Stimulated activated CD4-positive, alpha-beta T cell treated with anti-CD3 and anti-CD28 coated beads, TNF-alpha, amount 100 ng/mL, for 4 hours (primary cell): ENCODE results near the gene VPS37B.
"Not testable (repeated sequence)": the region's sequence is repeated elsewhere in the genome, so short reads cannot be mapped to it uniquely, and the experiment has no call there.

ENCODE experiments used
- DNase-seq, 3 experiments: peaks; one replicate each; pipeline ENCODE4 v3.0.0-alpha.2; 2020; ENCODE audit warnings: low read depth in 3 of 3

Gene VPS37B

GRCh38 chr12:122908915-122909314 is 13.0 kb upstream of the VPS37B start:
- no peak for DNase-seq

- DNase-seq: not testable (repeated sequence)
Measured at GRCh38 chr12:122905258-122905657, 9.3 kb upstream of the VPS37B start.

GRCh38 chr12:122903693-122904034 is 7.7 kb upstream of the VPS37B start:
- DNase-seq: no peak

- no peak for DNase-seq
Measured at GRCh38 chr12:122902854-122903692, 7.1 kb upstream of the VPS37B start.

- DNase-seq: no peak
Measured at GRCh38 chr12:122899887-122900286, 4.0 kb upstream of the VPS37B start.

GRCh38 chr12:122896662-122897061 is 738 bp upstream of the VPS37B start:
- DNase-seq: no peak

- DNase-seq: no peak
Measured at GRCh38 chr12:122895320-122895703, 612 bp downstream of the VPS37B start.

- DNase-seq: no peak
Measured at GRCh38 chr12:122894193-122895121, 1.5 kb downstream of the VPS37B start.

- DNase-seq: no peak
Measured at GRCh38 chr12:122893208-122894153, 2.4 kb downstream of the VPS37B start.

GRCh38 chr12:122892724-122893123 is 3.2 kb downstream of the VPS37B start:
- DNase-seq: not testable (repeated sequence)

GRCh38 chr12:122891661-122892525 is 4.0 kb downstream of the VPS37B start:
- no peak for DNase-seq

- DNase-seq: no peak
Measured at GRCh38 chr12:122889761-122890520, 6.0 kb downstream of the VPS37B start.

- no peak for DNase-seq
Measured at GRCh38 chr12:122888232-122888752, 7.6 kb downstream of the VPS37B start.

- no peak for DNase-seq
Measured at GRCh38 chr12:122887819-122888212, 8.1 kb downstream of the VPS37B start.

GRCh38 chr12:122886851-122887818 is 8.8 kb downstream of the VPS37B start:
- no peak for DNase-seq

- no peak for DNase-seq
Measured at GRCh38 chr12:122886161-122886560, 9.8 kb downstream of the VPS37B start.

GRCh38 chr12:122884860-122885259 is 11.1 kb downstream of the VPS37B start:
- no peak for DNase-seq

- DNase-seq: no peak
Measured at GRCh38 chr12:122884091-122884826, 11.7 kb downstream of the VPS37B start.
